HepG2 (cell line): ENCODE results near the gene AUH.

Source experiments
- CBX1 ChIP-seq: IDR thresholded peaks from one replicate; pipeline ENCODE4 v1.6.1; 2016; ENCODE audit warnings: antibody characterized with exemption, low read depth
- CTCF ChIP-seq: sonication (generic); formaldehyde crosslinking; IDR thresholded peaks from 2 replicates; pipeline ENCODE4 v1.5.0; 2020; ENCODE audit warnings: mild to moderate bottlenecking, missing genetic modification reagents, moderate library complexity
- ETV5 ChIP-seq: IDR thresholded peaks from 2 replicates; pipeline ENCODE4 v1.6.1; 2018; ENCODE audit warnings: missing biosample characterization, missing genetic modification reagents, inconsistent platforms, borderline replicate concordance
- IRF2 ChIP-seq: IDR thresholded peaks from 2 replicates; pipeline ENCODE4 v1.6.1; 2018; ENCODE audit warnings: missing genetic modification reagents, missing compliant biosample characterization
- POLR2A ChIP-seq, 2 experiments: IDR thresholded peaks; 2 replicates each; pipeline ENCODE4 v1.6.1; 2011; ENCODE audit warnings: low read depth in 2 of 2, low read length in 2 of 2, mild to moderate bottlenecking in 1 of 2, moderate library complexity in 1 of 2; ENCODE audit not compliant: insufficient read depth in 1 of 2
- RFXAP ChIP-seq: sonication (generic); formaldehyde crosslinking; IDR thresholded peaks from 2 replicates; pipeline ENCODE4 v1.4.0; 2020; ENCODE audit warnings: missing genetic modification reagents, borderline replicate concordance
- SKIL ChIP-seq: sonication (generic); formaldehyde crosslinking; IDR thresholded peaks from 2 replicates; pipeline ENCODE4 v1.8.0; 2022; ENCODE audit warnings: missing genetic modification reagents, mild to moderate bottlenecking, moderate library complexity, borderline replicate concordance
- XBP1 ChIP-seq: sonication (generic); formaldehyde crosslinking; IDR thresholded peaks from 2 replicates; pipeline ENCODE4 v1.5.0; 2020; ENCODE audit warnings: missing genetic modification reagents
- ZBTB33 ChIP-seq: sonication (generic); formaldehyde crosslinking; IDR thresholded peaks from 2 replicates; pipeline ENCODE4 v1.4.0; 2020; ENCODE audit warnings: missing genetic modification reagents
- ZC3H4 ChIP-seq: sonication (generic); formaldehyde crosslinking; IDR thresholded peaks from 2 replicates; pipeline ENCODE4 v1.4.0; 2020; ENCODE audit warnings: missing genetic modification reagents, borderline replicate concordance
- ZNF274 ChIP-seq: sonication (generic); formaldehyde crosslinking; IDR thresholded peaks from 2 replicates; pipeline ENCODE4 v1.5.1; 2020; ENCODE audit warnings: mild to moderate bottlenecking, missing genetic modification reagents
- TF ChIP-seq, protein P1 (sequence below): sonication (generic); formaldehyde crosslinking; IDR thresholded peaks from 2 replicates; pipeline ENCODE4 v1.8.1; 2023; ENCODE audit warnings: mild to moderate bottlenecking, missing genetic modification reagents, borderline replicate concordance
- TF ChIP-seq, protein P2 (sequence below): sonication (generic); formaldehyde crosslinking; IDR thresholded peaks from 2 replicates; pipeline ENCODE4 v1.4.0; 2020; ENCODE audit warnings: missing genetic modification reagents, borderline replicate concordance

DNA sequence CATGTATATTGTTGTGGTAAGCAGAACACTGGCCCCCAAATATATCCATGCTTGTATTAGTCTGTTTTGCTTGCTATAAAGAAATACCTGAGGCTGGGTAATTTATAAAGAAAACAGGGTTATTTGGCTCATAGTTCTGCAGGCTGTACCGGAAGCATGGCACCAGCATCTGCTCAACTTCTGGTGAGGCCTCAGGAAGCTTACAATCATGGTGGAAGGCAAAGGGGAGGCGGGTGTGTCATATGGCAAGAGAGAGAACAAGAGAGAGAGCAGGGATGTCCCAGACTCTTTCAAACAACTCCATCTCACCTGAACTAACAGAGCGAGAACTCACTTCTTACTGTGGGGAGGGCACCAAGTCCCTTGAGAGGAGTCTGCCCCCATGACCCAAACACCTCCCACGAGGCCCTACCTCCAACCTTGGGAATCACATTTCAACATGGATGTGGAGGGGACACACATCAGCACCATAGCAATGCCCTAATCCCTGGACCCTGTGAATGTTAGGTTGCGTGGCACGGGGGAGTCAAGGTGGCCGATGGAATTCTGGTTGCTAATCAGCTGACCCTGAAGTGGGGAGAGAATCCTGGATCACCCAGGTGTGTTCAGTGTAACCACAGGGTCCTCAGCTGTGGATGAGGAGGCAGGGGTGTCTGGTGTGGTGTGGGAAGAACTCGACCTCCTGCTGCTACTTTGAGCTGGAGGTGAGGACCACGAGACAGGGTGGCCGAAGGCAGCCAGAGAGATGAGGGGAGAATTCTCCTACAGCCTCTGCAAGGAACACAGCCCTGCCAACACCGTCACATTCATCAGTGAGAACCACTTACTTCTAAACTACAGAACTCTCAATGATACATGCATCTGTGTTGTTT lies 172.8 kb downstream of the AUH start:
- no peak for TF ChIP-seq ZBTB33 (CRISPR knock-in tag)
- TF ChIP-seq SKIL (CRISPR knock-in tag) = no peak
- TF ChIP-seq ETV5 (CRISPR knock-in tag) = no peak
- TF ChIP-seq RFXAP (CRISPR knock-in tag) = no peak
- no peak for TF ChIP-seq XBP1 (CRISPR knock-in tag)
- TF ChIP-seq IRF2 (CRISPR knock-in tag) = no peak
- TF ChIP-seq POLR2A (IDR thresholded peaks at IDR 0.05; ENCODE audit: insufficient read depth in 1 of 2, low read depth in 2 of 2, low read length in 2 of 2) = no peak
- TF ChIP-seq CBX1 = no peak
- TF ChIP-seq, protein P1, sequence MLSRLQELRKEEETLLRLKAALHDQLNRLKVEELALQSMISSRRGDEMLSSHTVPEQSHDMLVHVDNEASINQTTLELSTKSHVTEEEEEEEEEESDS (CRISPR knock-in tag) = no peak
- TF ChIP-seq, protein P2, sequence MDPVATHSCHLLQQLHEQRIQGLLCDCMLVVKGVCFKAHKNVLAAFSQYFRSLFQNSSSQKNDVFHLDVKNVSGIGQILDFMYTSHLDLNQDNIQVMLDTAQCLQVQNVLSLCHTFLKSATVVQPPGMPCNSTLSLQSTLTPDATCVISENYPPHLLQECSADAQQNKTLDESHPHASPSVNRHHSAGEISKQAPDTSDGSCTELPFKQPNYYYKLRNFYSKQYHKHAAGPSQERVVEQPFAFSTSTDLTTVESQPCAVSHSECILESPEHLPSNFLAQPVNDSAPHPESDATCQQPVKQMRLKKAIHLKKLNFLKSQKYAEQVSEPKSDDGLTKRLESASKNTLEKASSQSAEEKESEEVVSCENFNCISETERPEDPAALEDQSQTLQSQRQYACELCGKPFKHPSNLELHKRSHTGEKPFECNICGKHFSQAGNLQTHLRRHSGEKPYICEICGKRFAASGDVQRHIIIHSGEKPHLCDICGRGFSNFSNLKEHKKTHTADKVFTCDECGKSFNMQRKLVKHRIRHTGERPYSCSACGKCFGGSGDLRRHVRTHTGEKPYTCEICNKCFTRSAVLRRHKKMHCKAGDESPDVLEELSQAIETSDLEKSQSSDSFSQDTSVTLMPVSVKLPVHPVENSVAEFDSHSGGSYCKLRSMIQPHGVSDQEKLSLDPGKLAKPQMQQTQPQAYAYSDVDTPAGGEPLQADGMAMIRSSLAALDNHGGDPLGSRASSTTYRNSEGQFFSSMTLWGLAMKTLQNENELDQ = no peak
- no peak for TF ChIP-seq ZC3H4 (CRISPR knock-in tag)
- no peak for TF ChIP-seq CTCF
- no peak for TF ChIP-seq ZNF274 (CRISPR knock-in tag)
